WTC11 (cell line): Measurements from ENCODE around the gene ALOX12. TPM values are rescaled to one million over a fixed set of nuclear protein-coding genes. Genes with fewer than 3 reads are reported as not detected.

Experiments used
- ATAC-seq: fragments of 200-7000 bp; cut with Tn5 transposase; 2 replicates; pipeline ENCODE4 v1.10.0; 2021; ENCODE audit warnings: mild to moderate bottlenecking, moderate library complexity
- CTCF ChIA-PET: fragments of 300-600 bp; sonication (Branson Sonifier 250); formaldehyde crosslinking; loops from one replicate; lab custom pipeline; 2021; ENCODE audit warnings: antibody characterized with exemption; lab: Charles Lee
- POLR2A ChIA-PET: fragments of 350-600 bp; sonication (Branson Sonifier 250); formaldehyde crosslinking; loops from one replicate; lab custom pipeline; 2021; ENCODE audit warnings: antibody characterized with exemption; lab: Charles Lee
- DNase-seq: peaks from one replicate; pipeline ENCODE4 v3.0.0; 2021; ENCODE audit warnings: low spot score
- H3K27ac Mint-ChIP-seq: 2 replicates; pipeline ENCODE4 v1.8.0; 2021; ENCODE audit warnings: mixed read lengths
- H3K27me3 Mint-ChIP-seq: 2 replicates; pipeline ENCODE4 v1.8.0; 2021; ENCODE audit warnings: low read depth, mild to moderate bottlenecking, moderate library complexity, mixed read lengths
- H3K36me3 Mint-ChIP-seq: 2 replicates; pipeline ENCODE4 v1.8.0; 2021; ENCODE audit warnings: mixed read lengths
- H3K4me1 Mint-ChIP-seq: 2 replicates; pipeline ENCODE4 v1.8.0; 2022; ENCODE audit warnings: mixed read lengths
- H3K4me3 Mint-ChIP-seq: 2 replicates; pipeline ENCODE4 v1.8.0; 2021; ENCODE audit warnings: mild to moderate bottlenecking, moderate library complexity, mixed read lengths
- H3K9me3 Mint-ChIP-seq: 2 replicates; pipeline ENCODE4 v1.8.0; 2021; ENCODE audit warnings: mixed read lengths
- CREM ChIP-seq: sonication (generic); formaldehyde crosslinking; IDR thresholded peaks from 2 replicates; pipeline ENCODE4 v1.8.1; 2022; ENCODE audit warnings: mild to moderate bottlenecking, missing genetic modification reagents, moderate library complexity
- ELF4 ChIP-seq: sonication (generic); formaldehyde crosslinking; IDR thresholded peaks from 2 replicates; pipeline ENCODE4 v1.8.1; 2022; ENCODE audit warnings: low read depth, mild to moderate bottlenecking, moderate library complexity, missing genetic modification reagents
- GTF2I ChIP-seq: fragments of 250-450 bp; sonication (Bioruptor Pico); conservative IDR thresholded peaks from 2 replicates; pipeline ENCODE4 v1.4.0; 2021; ENCODE audit warnings: mild to moderate bottlenecking
- SP1 ChIP-seq: sonication (generic); formaldehyde crosslinking; conservative IDR thresholded peaks from 2 replicates; pipeline ENCODE4 v1.8.1; 2022; ENCODE audit warnings: missing genetic modification reagents
- TP53 ChIP-seq: sonication (generic); formaldehyde crosslinking; IDR thresholded peaks from 2 replicates; pipeline ENCODE4 v1.8.1; 2023; ENCODE audit warnings: mild to moderate bottlenecking, missing genetic modification reagents
- ZNF219 ChIP-seq: sonication (generic); formaldehyde crosslinking; IDR thresholded peaks from 2 replicates; pipeline ENCODE4 v1.8.0; 2023; ENCODE audit warnings: missing genetic modification reagents, mild to moderate bottlenecking, borderline replicate concordance
- total RNA-seq: library from RNA; stranded (reverse); gene quantifications from 3 replicates; pipeline ENCODE4 v1.2.3, GENCODE V29; 2021
- TF ChIP-seq, protein P1 (sequence below): sonication (generic); formaldehyde crosslinking; IDR thresholded peaks from 2 replicates; pipeline ENCODE4 v1.8.1; 2022; ENCODE audit warnings: mild to moderate bottlenecking, moderate library complexity, missing genetic modification reagents
- TF ChIP-seq, protein P2 (sequence below): sonication (generic); formaldehyde crosslinking; conservative IDR thresholded peaks from 2 replicates; pipeline ENCODE4 v1.8.1; 2022; ENCODE audit warnings: mild to moderate bottlenecking, missing genetic modification reagents
- TF ChIP-seq, protein P3 (sequence below): sonication (generic); formaldehyde crosslinking; IDR thresholded peaks from 2 replicates; pipeline ENCODE4 v1.8.1; 2023; ENCODE audit warnings: mild to moderate bottlenecking, missing genetic modification reagents
- TF ChIP-seq, protein P4 (sequence below): sonication (generic); formaldehyde crosslinking; IDR thresholded peaks from 2 replicates; pipeline ENCODE4 v1.8.1; 2022; ENCODE audit warnings: low read depth, missing genetic modification reagents, borderline replicate concordance
- TF ChIP-seq, protein P5 (sequence below): sonication (generic); formaldehyde crosslinking; IDR thresholded peaks from 2 replicates; pipeline ENCODE4 v1.8.0; 2023; ENCODE audit warnings: missing genetic modification reagents, mild to moderate bottlenecking, borderline replicate concordance
- TF ChIP-seq, protein P6 (sequence below): sonication (generic); formaldehyde crosslinking; conservative IDR thresholded peaks from 2 replicates; pipeline ENCODE4 v1.8.1; 2023; ENCODE audit warnings: mild to moderate bottlenecking, low read depth, missing genetic modification reagents, moderate library complexity
- TF ChIP-seq, protein P7 (sequence below): sonication (generic); formaldehyde crosslinking; IDR thresholded peaks from 2 replicates; pipeline ENCODE4 v1.8.1; 2022; ENCODE audit warnings: low read depth, mild to moderate bottlenecking, moderate library complexity, missing genetic modification reagents, borderline replicate concordance

Gene ALOX12
- total RNA-seq, 1 experiment from 2014 or later = 1.9 TPM

DNA sequence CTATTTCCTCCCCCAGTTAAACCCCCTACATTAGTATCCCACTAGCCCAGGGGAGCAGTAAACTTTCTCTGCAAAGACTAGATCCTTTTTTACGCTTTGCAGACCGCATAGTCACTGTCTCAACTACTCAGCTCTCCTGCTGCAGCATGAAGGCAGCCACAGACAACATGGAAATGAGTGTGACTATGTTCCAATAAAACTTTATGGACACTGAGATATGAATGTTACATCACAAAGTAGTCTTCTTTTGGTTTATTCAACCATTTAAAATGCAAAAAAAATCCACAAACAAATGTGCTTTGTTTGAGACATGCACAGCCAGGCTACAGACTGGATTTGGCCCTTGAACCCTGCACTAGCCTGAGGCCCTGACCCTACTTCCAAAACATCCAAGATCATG, 14.7 kb downstream of the ALOX12 start:
- peaks cover 26% of the 10 kb centered on the region for H3K4me1 Mint-ChIP-seq
- peaks cover 3% of the 10 kb centered on the region; the same call in 1 of the 2 replicates for H3K27me3 Mint-ChIP-seq
- CTCF ChIA-PET = no interaction called here
- DNase-seq = no peak
- POLR2A ChIA-PET = no interaction called here
- no peak for ATAC-seq
- no peak for TF ChIP-seq GTF2I (CRISPR knock-in tag)
- no peak for TF ChIP-seq ZNF219
- TF ChIP-seq ELF4 (CRISPR knock-in tag) = no peak
- TF ChIP-seq, protein P1, sequence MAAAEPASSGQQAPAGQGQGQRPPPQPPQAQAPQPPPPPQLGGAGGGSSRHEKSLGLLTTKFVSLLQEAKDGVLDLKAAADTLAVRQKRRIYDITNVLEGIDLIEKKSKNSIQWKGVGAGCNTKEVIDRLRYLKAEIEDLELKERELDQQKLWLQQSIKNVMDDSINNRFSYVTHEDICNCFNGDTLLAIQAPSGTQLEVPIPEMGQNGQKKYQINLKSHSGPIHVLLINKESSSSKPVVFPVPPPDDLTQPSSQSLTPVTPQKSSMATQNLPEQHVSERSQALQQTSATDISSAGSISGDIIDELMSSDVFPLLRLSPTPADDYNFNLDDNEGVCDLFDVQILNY = no peak
- TF ChIP-seq, protein P2, sequence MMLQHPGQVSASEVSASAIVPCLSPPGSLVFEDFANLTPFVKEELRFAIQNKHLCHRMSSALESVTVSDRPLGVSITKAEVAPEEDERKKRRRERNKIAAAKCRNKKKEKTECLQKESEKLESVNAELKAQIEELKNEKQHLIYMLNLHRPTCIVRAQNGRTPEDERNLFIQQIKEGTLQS (CRISPR knock-in tag) = no peak
- TF ChIP-seq, protein P3, sequence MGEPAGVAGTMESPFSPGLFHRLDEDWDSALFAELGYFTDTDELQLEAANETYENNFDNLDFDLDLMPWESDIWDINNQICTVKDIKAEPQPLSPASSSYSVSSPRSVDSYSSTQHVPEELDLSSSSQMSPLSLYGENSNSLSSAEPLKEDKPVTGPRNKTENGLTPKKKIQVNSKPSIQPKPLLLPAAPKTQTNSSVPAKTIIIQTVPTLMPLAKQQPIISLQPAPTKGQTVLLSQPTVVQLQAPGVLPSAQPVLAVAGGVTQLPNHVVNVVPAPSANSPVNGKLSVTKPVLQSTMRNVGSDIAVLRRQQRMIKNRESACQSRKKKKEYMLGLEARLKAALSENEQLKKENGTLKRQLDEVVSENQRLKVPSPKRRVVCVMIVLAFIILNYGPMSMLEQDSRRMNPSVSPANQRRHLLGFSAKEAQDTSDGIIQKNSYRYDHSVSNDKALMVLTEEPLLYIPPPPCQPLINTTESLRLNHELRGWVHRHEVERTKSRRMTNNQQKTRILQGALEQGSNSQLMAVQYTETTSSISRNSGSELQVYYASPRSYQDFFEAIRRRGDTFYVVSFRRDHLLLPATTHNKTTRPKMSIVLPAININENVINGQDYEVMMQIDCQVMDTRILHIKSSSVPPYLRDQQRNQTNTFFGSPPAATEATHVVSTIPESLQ (CRISPR knock-in tag) = no peak
- TF ChIP-seq SP1 (CRISPR knock-in tag) = no peak
- no peak for TF ChIP-seq TP53 (CRISPR knock-in tag)
- no peak for TF ChIP-seq CREM (CRISPR knock-in tag)
- TF ChIP-seq, protein P4, sequence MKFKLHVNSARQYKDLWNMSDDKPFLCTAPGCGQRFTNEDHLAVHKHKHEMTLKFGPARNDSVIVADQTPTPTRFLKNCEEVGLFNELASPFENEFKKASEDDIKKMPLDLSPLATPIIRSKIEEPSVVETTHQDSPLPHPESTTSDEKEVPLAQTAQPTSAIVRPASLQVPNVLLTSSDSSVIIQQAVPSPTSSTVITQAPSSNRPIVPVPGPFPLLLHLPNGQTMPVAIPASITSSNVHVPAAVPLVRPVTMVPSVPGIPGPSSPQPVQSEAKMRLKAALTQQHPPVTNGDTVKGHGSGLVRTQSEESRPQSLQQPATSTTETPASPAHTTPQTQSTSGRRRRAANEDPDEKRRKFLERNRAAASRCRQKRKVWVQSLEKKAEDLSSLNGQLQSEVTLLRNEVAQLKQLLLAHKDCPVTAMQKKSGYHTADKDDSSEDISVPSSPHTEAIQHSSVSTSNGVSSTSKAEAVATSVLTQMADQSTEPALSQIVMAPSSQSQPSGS (CRISPR knock-in tag) = no peak
- TF ChIP-seq, protein P5, sequence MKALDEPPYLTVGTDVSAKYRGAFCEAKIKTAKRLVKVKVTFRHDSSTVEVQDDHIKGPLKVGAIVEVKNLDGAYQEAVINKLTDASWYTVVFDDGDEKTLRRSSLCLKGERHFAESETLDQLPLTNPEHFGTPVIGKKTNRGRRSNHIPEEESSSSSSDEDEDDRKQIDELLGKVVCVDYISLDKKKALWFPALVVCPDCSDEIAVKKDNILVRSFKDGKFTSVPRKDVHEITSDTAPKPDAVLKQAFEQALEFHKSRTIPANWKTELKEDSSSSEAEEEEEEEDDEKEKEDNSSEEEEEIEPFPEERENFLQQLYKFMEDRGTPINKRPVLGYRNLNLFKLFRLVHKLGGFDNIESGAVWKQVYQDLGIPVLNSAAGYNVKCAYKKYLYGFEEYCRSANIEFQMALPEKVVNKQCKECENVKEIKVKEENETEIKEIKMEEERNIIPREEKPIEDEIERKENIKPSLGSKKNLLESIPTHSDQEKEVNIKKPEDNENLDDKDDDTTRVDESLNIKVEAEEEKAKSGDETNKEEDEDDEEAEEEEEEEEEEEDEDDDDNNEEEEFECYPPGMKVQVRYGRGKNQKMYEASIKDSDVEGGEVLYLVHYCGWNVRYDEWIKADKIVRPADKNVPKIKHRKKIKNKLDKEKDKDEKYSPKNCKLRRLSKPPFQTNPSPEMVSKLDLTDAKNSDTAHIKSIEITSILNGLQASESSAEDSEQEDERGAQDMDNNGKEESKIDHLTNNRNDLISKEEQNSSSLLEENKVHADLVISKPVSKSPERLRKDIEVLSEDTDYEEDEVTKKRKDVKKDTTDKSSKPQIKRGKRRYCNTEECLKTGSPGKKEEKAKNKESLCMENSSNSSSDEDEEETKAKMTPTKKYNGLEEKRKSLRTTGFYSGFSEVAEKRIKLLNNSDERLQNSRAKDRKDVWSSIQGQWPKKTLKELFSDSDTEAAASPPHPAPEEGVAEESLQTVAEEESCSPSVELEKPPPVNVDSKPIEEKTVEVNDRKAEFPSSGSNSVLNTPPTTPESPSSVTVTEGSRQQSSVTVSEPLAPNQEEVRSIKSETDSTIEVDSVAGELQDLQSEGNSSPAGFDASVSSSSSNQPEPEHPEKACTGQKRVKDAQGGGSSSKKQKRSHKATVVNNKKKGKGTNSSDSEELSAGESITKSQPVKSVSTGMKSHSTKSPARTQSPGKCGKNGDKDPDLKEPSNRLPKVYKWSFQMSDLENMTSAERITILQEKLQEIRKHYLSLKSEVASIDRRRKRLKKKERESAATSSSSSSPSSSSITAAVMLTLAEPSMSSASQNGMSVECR (CRISPR knock-in tag) = no peak
- TF ChIP-seq, protein P6, sequence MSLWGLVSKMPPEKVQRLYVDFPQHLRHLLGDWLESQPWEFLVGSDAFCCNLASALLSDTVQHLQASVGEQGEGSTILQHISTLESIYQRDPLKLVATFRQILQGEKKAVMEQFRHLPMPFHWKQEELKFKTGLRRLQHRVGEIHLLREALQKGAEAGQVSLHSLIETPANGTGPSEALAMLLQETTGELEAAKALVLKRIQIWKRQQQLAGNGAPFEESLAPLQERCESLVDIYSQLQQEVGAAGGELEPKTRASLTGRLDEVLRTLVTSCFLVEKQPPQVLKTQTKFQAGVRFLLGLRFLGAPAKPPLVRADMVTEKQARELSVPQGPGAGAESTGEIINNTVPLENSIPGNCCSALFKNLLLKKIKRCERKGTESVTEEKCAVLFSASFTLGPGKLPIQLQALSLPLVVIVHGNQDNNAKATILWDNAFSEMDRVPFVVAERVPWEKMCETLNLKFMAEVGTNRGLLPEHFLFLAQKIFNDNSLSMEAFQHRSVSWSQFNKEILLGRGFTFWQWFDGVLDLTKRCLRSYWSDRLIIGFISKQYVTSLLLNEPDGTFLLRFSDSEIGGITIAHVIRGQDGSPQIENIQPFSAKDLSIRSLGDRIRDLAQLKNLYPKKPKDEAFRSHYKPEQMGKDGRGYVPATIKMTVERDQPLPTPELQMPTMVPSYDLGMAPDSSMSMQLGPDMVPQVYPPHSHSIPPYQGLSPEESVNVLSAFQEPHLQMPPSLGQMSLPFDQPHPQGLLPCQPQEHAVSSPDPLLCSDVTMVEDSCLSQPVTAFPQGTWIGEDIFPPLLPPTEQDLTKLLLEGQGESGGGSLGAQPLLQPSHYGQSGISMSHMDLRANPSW = no peak
- TF ChIP-seq, protein P7, sequence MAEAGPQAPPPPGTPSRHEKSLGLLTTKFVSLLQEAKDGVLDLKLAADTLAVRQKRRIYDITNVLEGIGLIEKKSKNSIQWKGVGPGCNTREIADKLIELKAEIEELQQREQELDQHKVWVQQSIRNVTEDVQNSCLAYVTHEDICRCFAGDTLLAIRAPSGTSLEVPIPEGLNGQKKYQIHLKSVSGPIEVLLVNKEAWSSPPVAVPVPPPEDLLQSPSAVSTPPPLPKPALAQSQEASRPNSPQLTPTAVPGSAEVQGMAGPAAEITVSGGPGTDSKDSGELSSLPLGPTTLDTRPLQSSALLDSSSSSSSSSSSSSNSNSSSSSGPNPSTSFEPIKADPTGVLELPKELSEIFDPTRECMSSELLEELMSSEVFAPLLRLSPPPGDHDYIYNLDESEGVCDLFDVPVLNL (CRISPR knock-in tag) = no peak
- TF ChIP-seq, all 79 proteins: peak for 0
- Mint-ChIP-seq H3K27ac (no peak overlapping the region), H3K4me3 (peak overlapping the region; percentile 97), H3K36me3 (peaks cover 2% of the 10 kb centered on the region; the same call in 1 of the 2 replicates), H3K9me3 (no peaks in the 10 kb centered on the region)
